Activated CD4-positive, alpha-beta T cell treated with anti-CD3 and anti-CD28 coated beads for 4 hours (primary cell): ENCODE results near the gene SGF29.
A peak's percentile ranks its signal among the peaks of the same experiment; 100 is the strongest.
"Not testable (repeated sequence)": the region's sequence is repeated elsewhere in the genome, so short reads cannot be mapped to it uniquely, and the experiment has no call there.

Experiments used
- DNase-seq, 2 donors: peaks; one replicate each; pipeline ENCODE4 v3.0.0-alpha.2; 2020

SGF29 gene

GRCh38 chr16:28615486-28616223 lies 61.9 kb downstream of the SGF29 start:
- DNase-seq: not testable (repeated sequence)

GRCh38 chr16:28616224-28616577 lies 62.5 kb downstream of the SGF29 start:
- not testable (repeated sequence) for DNase-seq

- DNase-seq: no peak
Measured at GRCh38 chr16:28616636-28617035, 62.9 kb downstream of the SGF29 start.

- no peak for DNase-seq
Measured at GRCh38 chr16:28617874-28618273, 64.2 kb downstream of the SGF29 start.

DNA sequence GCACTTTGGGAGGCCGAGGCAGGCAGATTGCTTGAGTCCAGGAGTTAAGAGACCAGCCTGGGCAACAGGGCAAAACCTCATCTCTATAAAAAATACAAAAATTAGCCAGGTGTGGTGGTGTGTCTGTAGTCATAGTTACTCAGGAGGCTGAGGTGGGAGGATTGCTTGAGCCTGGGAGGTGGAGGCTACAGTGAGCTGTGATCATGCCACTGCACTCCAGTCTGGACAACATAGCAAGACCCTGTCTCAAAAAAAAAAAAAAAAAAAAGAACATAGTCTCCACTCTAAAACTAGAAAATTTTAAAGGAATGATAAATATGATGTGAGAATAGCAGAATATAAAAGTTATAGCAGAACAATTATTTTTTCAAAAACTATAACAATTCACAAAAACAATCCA lies 66.6 kb downstream of the SGF29 start:
- not testable (repeated sequence) for DNase-seq

DNA sequence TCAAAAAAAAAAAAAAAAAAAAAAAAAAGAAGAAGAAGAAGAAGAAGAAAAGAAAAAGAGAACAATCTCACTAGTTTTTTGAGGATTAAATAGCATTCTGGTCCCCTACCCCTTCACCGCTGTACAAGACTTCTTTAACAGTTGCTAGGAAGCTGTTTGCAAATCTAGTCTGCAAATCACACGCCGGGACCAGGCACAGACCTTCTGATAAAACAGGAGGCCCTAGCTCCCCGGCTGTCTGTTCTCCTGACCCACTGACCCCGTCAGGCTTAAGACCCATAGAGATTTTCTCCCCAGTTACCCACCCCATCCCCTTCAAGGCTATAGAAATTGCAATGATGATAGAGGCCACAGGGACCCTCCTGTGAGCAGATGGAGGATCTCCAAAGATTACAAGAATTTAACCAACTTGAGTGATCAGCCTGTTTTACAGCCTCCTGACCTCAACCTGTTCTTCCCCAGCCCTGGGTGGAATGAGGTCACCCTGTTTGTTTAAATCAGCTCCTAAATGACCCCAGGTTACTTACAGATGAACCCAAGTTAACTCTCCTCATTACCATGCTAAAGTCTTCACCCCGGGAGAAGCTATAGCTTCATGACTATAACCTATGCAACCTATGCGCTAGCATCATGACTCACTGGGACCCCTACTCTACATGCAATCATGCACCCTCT lies 67.9 kb downstream of the SGF29 start:
- no peak for DNase-seq

- DNase-seq: not testable (repeated sequence)
Measured at GRCh38 chr16:28622532-28623171, 68.9 kb downstream of the SGF29 start.

GRCh38 chr16:28623172-28623711 lies 69.5 kb downstream of the SGF29 start:
- peak; percentile 57 to 60 for DNase-seq

DNA sequence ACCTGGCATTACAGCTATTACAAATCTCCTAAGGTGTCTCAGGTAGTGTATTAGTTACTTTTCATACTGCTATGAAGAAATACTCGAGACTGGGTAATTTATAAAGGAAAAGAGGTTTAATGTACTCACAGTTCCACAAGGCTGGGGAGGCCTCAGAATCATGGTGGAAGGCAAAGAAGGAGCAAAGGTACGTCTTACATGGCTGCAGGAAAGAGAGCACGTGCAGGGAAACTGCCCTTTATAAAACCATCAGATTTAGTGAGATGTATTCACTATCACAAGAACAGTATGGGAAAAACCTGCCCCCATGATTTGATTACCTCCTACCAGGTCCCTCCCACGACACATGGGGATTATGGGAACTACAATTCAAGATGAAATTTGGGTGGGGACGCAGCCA lies 77.2 kb downstream of the SGF29 start:
- not testable (repeated sequence) for DNase-seq

DNA sequence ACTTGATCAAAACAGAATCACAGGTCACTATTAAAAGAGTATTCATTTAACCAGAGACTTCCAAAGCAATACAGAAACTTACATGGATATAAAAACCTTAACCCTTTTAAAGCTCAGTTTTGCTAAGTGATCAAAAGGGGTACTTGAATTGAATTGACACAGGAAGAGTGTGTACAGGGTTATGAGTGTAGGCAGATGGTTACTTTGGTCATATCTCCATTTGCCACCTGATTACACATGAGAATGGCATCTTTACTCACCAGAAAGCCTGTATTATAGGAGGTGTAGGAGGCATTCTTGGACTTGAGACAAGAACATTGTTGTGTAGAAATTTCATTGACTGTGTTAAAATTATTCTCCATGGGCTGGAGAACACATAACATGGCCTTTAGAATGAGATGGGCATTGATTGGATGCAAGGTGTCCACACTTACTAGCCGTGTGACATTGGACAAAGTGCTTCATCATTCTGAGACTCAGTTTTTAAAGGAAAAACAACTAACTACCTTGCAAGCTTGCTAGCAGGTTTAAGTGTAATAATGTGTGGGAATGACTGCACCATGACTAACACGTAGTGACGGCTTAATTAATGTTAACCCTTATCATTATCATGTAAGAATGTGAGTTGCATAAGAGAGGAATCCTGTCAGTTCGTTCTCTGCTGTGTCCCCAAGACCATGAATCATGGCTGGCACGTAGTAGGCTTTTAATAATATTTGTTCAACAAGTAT lies 82.5 kb downstream of the SGF29 start:
- not testable (repeated sequence) for DNase-seq

- DNase-seq: not testable (repeated sequence)
Measured at GRCh38 chr16:28637765-28638164, 84.0 kb downstream of the SGF29 start, which contains the start of gene NPIPB8. Gene NPIPB8 (plus strand): TSS chr16:28638065. CDS start chr16:28638361, 296 bp downstream.

- not testable (repeated sequence) for DNase-seq
Measured at GRCh38 chr16:28638359-28638758, 84.6 kb downstream of the SGF29 start.

- DNase-seq: not testable (repeated sequence)
Measured at GRCh38 chr16:28639959-28640358, 86.2 kb downstream of the SGF29 start.
